HEK293 (cell line): Measurements from ENCODE around the gene BTNL9.

Experiments used
- BCL11A ChIP-seq: fragments of 450-650 bp; formaldehyde crosslinking; IDR thresholded peaks from 2 replicates; pipeline ENCODE4 v1.5.1; 2016; ENCODE audit warnings: low read depth, missing biosample characterization, missing genetic modification characterization
- HOXD13 ChIP-seq: sonication (generic); formaldehyde crosslinking; IDR thresholded peaks from 2 replicates; pipeline ENCODE4 v1.8.0; 2022; ENCODE audit warnings: missing genetic modification reagents, borderline replicate concordance
- KLF16 ChIP-seq: fragments of 450-650 bp; formaldehyde crosslinking; IDR thresholded peaks from 2 replicates; pipeline ENCODE4 v1.5.1; 2017; ENCODE audit warnings: missing biosample characterization, missing genetic modification characterization
- TCF7L2 ChIP-seq: IDR thresholded peaks from 2 replicates; pipeline ENCODE4 v1.6.1; 2011; ENCODE audit warnings: low read depth, mild to moderate bottlenecking, inconsistent platforms, low read length, moderate library complexity, borderline replicate concordance
- WT1 ChIP-seq: fragments of 450-650 bp; formaldehyde crosslinking; IDR thresholded peaks from 2 replicates; pipeline ENCODE4 v1.5.1; 2016; ENCODE audit warnings: missing biosample characterization, missing genetic modification characterization
- ZNF140 ChIP-seq: fragments of 450-650 bp; formaldehyde crosslinking; IDR thresholded peaks from 2 replicates; pipeline ENCODE4 v1.5.1; 2016; ENCODE audit warnings: missing biosample characterization, missing genetic modification characterization
- ZNF157 ChIP-seq: fragments of 450-650 bp; formaldehyde crosslinking; IDR thresholded peaks from 2 replicates; pipeline ENCODE4 v1.5.1; 2016; ENCODE audit warnings: missing biosample characterization, missing genetic modification characterization
- ZNF660 ChIP-seq: fragments of 450-650 bp; IDR thresholded peaks from 2 replicates; pipeline ENCODE4 v1.5.1; 2018; ENCODE audit warnings: missing biosample characterization, mild to moderate bottlenecking, missing genetic modification characterization
- ZNF707 ChIP-seq: fragments of 450-650 bp; formaldehyde crosslinking; IDR thresholded peaks from 2 replicates; pipeline ENCODE4 v1.5.1; 2016; ENCODE audit warnings: missing biosample characterization, missing genetic modification characterization
- ZNF768 ChIP-seq: fragments of 450-650 bp; formaldehyde crosslinking; IDR thresholded peaks from 2 replicates; pipeline ENCODE4 v1.5.1; 2018; ENCODE audit warnings: missing biosample characterization, mild to moderate bottlenecking, missing genetic modification characterization
- ZXDB ChIP-seq: fragments of 450-650 bp; formaldehyde crosslinking; IDR thresholded peaks from 2 replicates; pipeline ENCODE4 v1.5.1; 2016; ENCODE audit warnings: missing biosample characterization, missing genetic modification characterization
- TF ChIP-seq, protein P1 (sequence below): fragments of 450-650 bp; formaldehyde crosslinking; IDR thresholded peaks from 2 replicates; pipeline ENCODE4 v1.5.1; 2016; ENCODE audit warnings: missing biosample characterization, missing genetic modification characterization
- TF ChIP-seq, protein P2 (sequence below): fragments of 450-650 bp; formaldehyde crosslinking; IDR thresholded peaks from 2 replicates; pipeline ENCODE4 v1.5.1; 2016; ENCODE audit warnings: missing biosample characterization, missing genetic modification characterization, low read depth

DNA sequence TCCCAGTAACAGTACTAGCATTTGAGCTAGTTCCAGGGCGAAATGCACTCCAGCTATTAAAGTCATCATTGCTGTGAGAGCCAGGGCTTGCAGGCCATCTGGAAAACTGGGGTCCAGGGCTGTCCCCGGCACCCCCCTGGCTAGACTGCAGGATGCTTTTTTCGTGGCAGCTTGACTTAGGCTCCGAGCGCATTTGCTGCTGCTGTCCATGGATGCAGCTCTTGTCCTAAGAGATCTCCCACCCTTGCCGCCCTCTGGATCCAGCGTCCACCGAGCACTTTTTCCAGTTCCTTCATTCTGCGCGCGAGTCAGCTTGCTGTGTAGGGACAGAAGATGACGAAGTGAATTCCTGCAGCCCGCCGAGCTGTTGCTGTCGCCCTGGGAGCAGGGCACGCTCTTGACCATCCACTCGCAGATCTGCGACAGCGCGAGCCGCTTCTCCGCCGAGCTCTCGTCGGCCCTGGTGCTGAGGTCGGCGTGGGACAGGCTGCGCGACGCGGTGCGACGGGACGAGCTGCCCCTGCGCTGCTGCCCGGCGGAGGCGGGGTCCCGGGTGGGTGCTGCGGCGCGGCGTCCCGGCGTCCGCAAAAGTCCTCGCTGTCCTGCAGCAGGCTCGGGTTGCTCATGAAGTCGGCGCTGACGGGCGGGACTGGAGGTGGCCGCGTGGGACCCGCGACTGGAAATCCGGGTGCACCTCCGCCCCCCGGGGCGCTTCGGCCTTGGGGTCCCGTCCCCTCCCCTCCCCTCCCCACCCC is 60.2 kb downstream of the BTNL9 start:
- TF ChIP-seq, protein P1, sequence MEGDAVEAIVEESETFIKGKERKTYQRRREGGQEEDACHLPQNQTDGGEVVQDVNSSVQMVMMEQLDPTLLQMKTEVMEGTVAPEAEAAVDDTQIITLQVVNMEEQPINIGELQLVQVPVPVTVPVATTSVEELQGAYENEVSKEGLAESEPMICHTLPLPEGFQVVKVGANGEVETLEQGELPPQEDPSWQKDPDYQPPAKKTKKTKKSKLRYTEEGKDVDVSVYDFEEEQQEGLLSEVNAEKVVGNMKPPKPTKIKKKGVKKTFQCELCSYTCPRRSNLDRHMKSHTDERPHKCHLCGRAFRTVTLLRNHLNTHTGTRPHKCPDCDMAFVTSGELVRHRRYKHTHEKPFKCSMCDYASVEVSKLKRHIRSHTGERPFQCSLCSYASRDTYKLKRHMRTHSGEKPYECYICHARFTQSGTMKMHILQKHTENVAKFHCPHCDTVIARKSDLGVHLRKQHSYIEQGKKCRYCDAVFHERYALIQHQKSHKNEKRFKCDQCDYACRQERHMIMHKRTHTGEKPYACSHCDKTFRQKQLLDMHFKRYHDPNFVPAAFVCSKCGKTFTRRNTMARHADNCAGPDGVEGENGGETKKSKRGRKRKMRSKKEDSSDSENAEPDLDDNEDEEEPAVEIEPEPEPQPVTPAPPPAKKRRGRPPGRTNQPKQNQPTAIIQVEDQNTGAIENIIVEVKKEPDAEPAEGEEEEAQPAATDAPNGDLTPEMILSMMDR (tag by site-specific recombination): no peak
- TF ChIP-seq KLF16 (tag by site-specific recombination): no peak
- TF ChIP-seq ZNF140 (tag by site-specific recombination): no peak
- no peak for TF ChIP-seq ZNF660 (tag by site-specific recombination)
- TF ChIP-seq TCF7L2: no peak
- no peak for TF ChIP-seq WT1 (tag by site-specific recombination)
- no peak for TF ChIP-seq ZXDB (tag by site-specific recombination)
- no peak for TF ChIP-seq ZNF707 (tag by site-specific recombination)
- TF ChIP-seq, protein P2, sequence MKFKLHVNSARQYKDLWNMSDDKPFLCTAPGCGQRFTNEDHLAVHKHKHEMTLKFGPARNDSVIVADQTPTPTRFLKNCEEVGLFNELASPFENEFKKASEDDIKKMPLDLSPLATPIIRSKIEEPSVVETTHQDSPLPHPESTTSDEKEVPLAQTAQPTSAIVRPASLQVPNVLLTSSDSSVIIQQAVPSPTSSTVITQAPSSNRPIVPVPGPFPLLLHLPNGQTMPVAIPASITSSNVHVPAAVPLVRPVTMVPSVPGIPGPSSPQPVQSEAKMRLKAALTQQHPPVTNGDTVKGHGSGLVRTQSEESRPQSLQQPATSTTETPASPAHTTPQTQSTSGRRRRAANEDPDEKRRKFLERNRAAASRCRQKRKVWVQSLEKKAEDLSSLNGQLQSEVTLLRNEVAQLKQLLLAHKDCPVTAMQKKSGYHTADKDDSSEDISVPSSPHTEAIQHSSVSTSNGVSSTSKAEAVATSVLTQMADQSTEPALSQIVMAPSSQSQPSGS: no peak
- no peak for TF ChIP-seq HOXD13 (CRISPR knock-in tag)
- TF ChIP-seq ZNF768: no peak
- TF ChIP-seq ZNF157 (tag by site-specific recombination): no peak
- no peak for TF ChIP-seq BCL11A (tag by site-specific recombination)
